Stimulated activated CD4-positive, alpha-beta T cell treated with anti-CD3 and anti-CD28 coated beads, TNF-alpha, amount 100 ng/mL, for 4 hours (primary cell): ENCODE data around the gene KLHL17.
"Not testable (repeated sequence)": the region's sequence is repeated elsewhere in the genome, so short reads cannot be mapped to it uniquely, and the experiment has no call there.

Source experiments
- DNase-seq, 3 experiments: peaks; one replicate each; pipeline ENCODE4 v3.0.0-alpha.2; 2020; ENCODE audit warnings: low read depth in 3 of 3

Gene KLHL17

GRCh38 chr1:936348-937264 is 23.8 kb upstream of the KLHL17 start:
- no peak for DNase-seq

- DNase-seq, result no peak
Measured at GRCh38 chr1:937521-937920, 22.9 kb upstream of the KLHL17 start.

- no peak for DNase-seq
Measured at GRCh38 chr1:938088-938683, 22.2 kb upstream of the KLHL17 start.

GRCh38 chr1:938711-939489 is 21.5 kb upstream of the KLHL17 start:
- no peak for DNase-seq

- no peak for DNase-seq
Measured at GRCh38 chr1:939511-940106, 20.8 kb upstream of the KLHL17 start.

- no peak for DNase-seq
Measured at GRCh38 chr1:940107-941014, 20.0 kb upstream of the KLHL17 start.

- DNase-seq, result no peak
Measured at GRCh38 chr1:941015-941587, 19.3 kb upstream of the KLHL17 start.

- DNase-seq, result no peak
Measured at GRCh38 chr1:941588-942383, 18.6 kb upstream of the KLHL17 start.

- DNase-seq, result no peak
Measured at GRCh38 chr1:942411-942821, 18.0 kb upstream of the KLHL17 start.

- DNase-seq, result no peak
Measured at GRCh38 chr1:942864-943533, 17.4 kb upstream of the KLHL17 start.

GRCh38 chr1:943545-944340 is 16.6 kb upstream of the KLHL17 start:
- no peak for DNase-seq

- DNase-seq, result no peak
Measured at GRCh38 chr1:944341-945325, 15.8 kb upstream of the KLHL17 start.

GRCh38 chr1:945688-946556 is 14.5 kb upstream of the KLHL17 start:
- DNase-seq, result no peak

GRCh38 chr1:946811-947210 is 13.6 kb upstream of the KLHL17 start:
- not testable (repeated sequence) for DNase-seq

GRCh38 chr1:947958-948357 is 12.4 kb upstream of the KLHL17 start:
- no peak for DNase-seq

- no peak for DNase-seq
Measured at GRCh38 chr1:950268-950667, 10.1 kb upstream of the KLHL17 start.
